Keratinocyte (primary cell): ENCODE data around the gene GDPD4. TPM values are rescaled to one million over a fixed set of nuclear protein-coding genes. Genes with fewer than 3 reads are reported as not detected.

Source experiments
- DNase-seq: peaks from one replicate; pipeline ENCODE4 v3.0.0-alpha.2; 2011; ENCODE audit warnings: low read depth, missing footprints, low spot score
- FAIRE-seq: peaks from 2 replicates; lab custom pipeline; 2011; peaks lifted over from hg19 to GRCh38; lab: Jason Lieb, UNC
- H2AFZ ChIP-seq: 2 replicates; pipeline ENCODE4 v1.6.0; 2012; ENCODE audit warnings: low read length, control low read depth, inconsistent platforms; ENCODE audit not compliant: control insufficient read depth
- H3K27ac ChIP-seq: 2 replicates; pipeline ENCODE4 v1.5.1; 2011; ENCODE audit warnings: low read length; ENCODE audit not compliant: control insufficient read depth, insufficient read depth
- H3K27me3 ChIP-seq: 3 replicates; pipeline ENCODE4 v1.6.0; 2011; ENCODE audit warnings: low read length; ENCODE audit not compliant: control insufficient read depth, insufficient read depth; ENCODE audit errors: extremely low read depth
- H3K36me3 ChIP-seq, 2 experiments: 2 replicates in 1 of 2; 3 replicates in 1 of 2; pipeline ENCODE4 v1.5.1; 2011; ENCODE audit warnings: low read length in 2 of 2, mild to moderate bottlenecking in 1 of 2; ENCODE audit not compliant: control insufficient read depth in 2 of 2, insufficient read depth in 2 of 2; ENCODE audit errors: extremely low read depth in 1 of 2
- H3K4me1 ChIP-seq: 3 replicates; pipeline ENCODE4 v1.5.1; 2011; ENCODE audit warnings: low read length; ENCODE audit not compliant: control insufficient read depth, insufficient read depth; ENCODE audit errors: extremely low read depth
- H3K4me2 ChIP-seq: 3 replicates; pipeline ENCODE4 v1.6.0; 2011; ENCODE audit warnings: low read depth, low read length; ENCODE audit not compliant: control insufficient read depth, insufficient read depth; ENCODE audit errors: extremely low read depth
- H3K4me3 ChIP-seq, 3 experiments: fragments of 200-600 bp in 1 of 3; sonication (generic) in 1 of 3; 2 replicates in 2 of 3; 3 replicates in 1 of 3; pipeline ENCODE4 v1.5.1; 2011 to 2016; ENCODE audit warnings: low read length in 3 of 3, mild to moderate bottlenecking in 3 of 3, control low read depth in 2 of 3, inconsistent platforms in 1 of 3, low read depth in 1 of 3, mixed read lengths in 1 of 3, mixed run types in 1 of 3, moderate library complexity in 1 of 3; ENCODE audit not compliant: control insufficient read depth in 2 of 3, insufficient read depth in 2 of 3; ENCODE audit errors: extremely low read depth in 1 of 3
- H3K79me2 ChIP-seq: 2 replicates; pipeline ENCODE4 v1.6.0; 2012; ENCODE audit warnings: low read length; ENCODE audit not compliant: control insufficient read depth, insufficient read depth
- H3K9ac ChIP-seq: 3 replicates; pipeline ENCODE4 v1.6.0; 2011; ENCODE audit warnings: low read length; ENCODE audit not compliant: control insufficient read depth, insufficient read depth; ENCODE audit errors: extremely low read depth
- H3K9me1 ChIP-seq: 3 replicates; pipeline ENCODE4 v1.6.0; 2011; ENCODE audit warnings: low read length; ENCODE audit not compliant: control insufficient read depth, insufficient read depth; ENCODE audit errors: extremely low read depth
- H3K9me3 ChIP-seq: 2 replicates; pipeline ENCODE4 v1.5.1; 2012; ENCODE audit warnings: low read depth, low read length; ENCODE audit not compliant: control insufficient read depth
- H4K20me1 ChIP-seq: 3 replicates; pipeline ENCODE4 v1.6.0; 2011; ENCODE audit warnings: low read length; ENCODE audit not compliant: control insufficient read depth, insufficient read depth; ENCODE audit errors: extremely low read depth
- EZH2 ChIP-seq: IDR thresholded peaks from one replicate; pipeline ENCODE4 v1.6.1; 2012; ENCODE audit warnings: inconsistent platforms, mild to moderate bottlenecking, low read length, moderate library complexity
- dilution Hi-C: fragments of 300-500 bp; cut with MboI; formaldehyde crosslinking; loops from one replicate; pipeline ENCODE4 v1.7.0; 2020; ENCODE audit warnings: low sequenced_read_pairs; ENCODE audit not compliant: extremely low pct_ligation_motif_present
- polyA plus RNA-seq, 5 experiments: library from polyadenylated mRNA; depleted of rRNA in 3 of 5; stranded (reverse) in 3 of 5; stranded (forward) in 1 of 5; unstranded in 1 of 5; fragments of >200 nt; gene quantifications; 1 replicate in 1 of 5; 2 replicates in 3 of 5; 3 replicates in 1 of 5; pipeline versions ENCODE4 v1.2.1 to v1.2.3, GENCODE V29; 2011 to 2012; ENCODE audit warnings: missing spikeins in 2 of 5, low read depth in 1 of 5, low replicate concordance in 1 of 5
- TF ChIP-seq, protein P1 (sequence below), 3 experiments: IDR thresholded peaks in 1 of 3; conservative IDR thresholded peaks in 1 of 3; optimal IDR thresholded peaks in 1 of 3; 2 replicates in 2 of 3; 3 replicates in 1 of 3; pipeline versions ENCODE3 to v1.5.1; 2011; ENCODE audit warnings: low read length in 3 of 3, mild to moderate bottlenecking in 3 of 3, moderate library complexity in 2 of 3, control low read depth in 1 of 3, inconsistent platforms in 1 of 3; ENCODE audit not compliant: insufficient read depth in 2 of 3; ENCODE audit errors: extremely low read depth in 1 of 3

Gene GDPD4
- polyA plus RNA-seq, 1 donor (not counting 4 experiments of a cell fraction or from before 2014, with no cell fraction given), result not detected

DNA sequence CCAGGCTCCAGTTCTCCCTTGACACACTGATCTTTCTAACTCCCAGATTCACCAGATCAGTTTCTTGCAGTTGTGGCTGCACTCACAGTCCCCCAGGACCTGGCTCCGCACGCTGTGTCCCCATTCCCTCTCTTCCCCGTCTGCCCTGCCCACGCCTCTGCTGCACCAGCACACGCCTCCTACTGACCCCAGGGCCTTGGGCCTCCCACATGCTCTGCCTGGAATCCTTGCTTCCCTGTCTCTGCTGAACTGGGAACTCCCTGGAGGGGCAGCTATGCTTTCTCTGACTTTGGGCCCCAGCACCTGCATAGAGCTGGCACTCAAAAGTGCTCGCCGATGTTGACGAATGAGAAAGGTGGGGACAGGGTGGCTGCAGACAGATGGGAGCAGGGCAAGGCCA is 104.5 kb downstream of the GDPD4 start:
- no peaks in the 10 kb centered on the region for H3K36me3 ChIP-seq
- no peaks in the 10 kb centered on the region for H3K79me2 ChIP-seq
- H3K27me3 ChIP-seq, result no peaks in the 10 kb centered on the region
- DNase-seq (no peak), FAIRE-seq (no peak)
- H3K27ac ChIP-seq, result no peak overlapping the region
- dilution Hi-C loops, result no loop called here
- no peaks in the 10 kb centered on the region for H4K20me1 ChIP-seq
- H3K4me2 ChIP-seq, result no peak overlapping the region
- TF ChIP-seq EZH2, result no peak
- TF ChIP-seq, protein P1, sequence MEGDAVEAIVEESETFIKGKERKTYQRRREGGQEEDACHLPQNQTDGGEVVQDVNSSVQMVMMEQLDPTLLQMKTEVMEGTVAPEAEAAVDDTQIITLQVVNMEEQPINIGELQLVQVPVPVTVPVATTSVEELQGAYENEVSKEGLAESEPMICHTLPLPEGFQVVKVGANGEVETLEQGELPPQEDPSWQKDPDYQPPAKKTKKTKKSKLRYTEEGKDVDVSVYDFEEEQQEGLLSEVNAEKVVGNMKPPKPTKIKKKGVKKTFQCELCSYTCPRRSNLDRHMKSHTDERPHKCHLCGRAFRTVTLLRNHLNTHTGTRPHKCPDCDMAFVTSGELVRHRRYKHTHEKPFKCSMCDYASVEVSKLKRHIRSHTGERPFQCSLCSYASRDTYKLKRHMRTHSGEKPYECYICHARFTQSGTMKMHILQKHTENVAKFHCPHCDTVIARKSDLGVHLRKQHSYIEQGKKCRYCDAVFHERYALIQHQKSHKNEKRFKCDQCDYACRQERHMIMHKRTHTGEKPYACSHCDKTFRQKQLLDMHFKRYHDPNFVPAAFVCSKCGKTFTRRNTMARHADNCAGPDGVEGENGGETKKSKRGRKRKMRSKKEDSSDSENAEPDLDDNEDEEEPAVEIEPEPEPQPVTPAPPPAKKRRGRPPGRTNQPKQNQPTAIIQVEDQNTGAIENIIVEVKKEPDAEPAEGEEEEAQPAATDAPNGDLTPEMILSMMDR (optimal IDR thresholded peaks at IDR 0.05 in 1 of 3, IDR thresholded peaks at IDR 0.05 in 1 of 3, conservative IDR thresholded peaks at IDR 0.05 in 1 of 3; ENCODE audit: extremely low read depth in 1 of 3, insufficient read depth in 2 of 3, low read length in 3 of 3), result no peak
- H3K9me3 ChIP-seq, result peaks cover 2% of the 10 kb centered on the region
- H3K9me1 ChIP-seq, result no peaks in the 10 kb centered on the region
- H3K4me1 ChIP-seq, result peaks cover 6% of the 10 kb centered on the region
- no peak overlapping the region for H3K9ac ChIP-seq
- no peak overlapping the region for H3K4me3 ChIP-seq
- H2AFZ ChIP-seq, result no peak overlapping the region

DNA sequence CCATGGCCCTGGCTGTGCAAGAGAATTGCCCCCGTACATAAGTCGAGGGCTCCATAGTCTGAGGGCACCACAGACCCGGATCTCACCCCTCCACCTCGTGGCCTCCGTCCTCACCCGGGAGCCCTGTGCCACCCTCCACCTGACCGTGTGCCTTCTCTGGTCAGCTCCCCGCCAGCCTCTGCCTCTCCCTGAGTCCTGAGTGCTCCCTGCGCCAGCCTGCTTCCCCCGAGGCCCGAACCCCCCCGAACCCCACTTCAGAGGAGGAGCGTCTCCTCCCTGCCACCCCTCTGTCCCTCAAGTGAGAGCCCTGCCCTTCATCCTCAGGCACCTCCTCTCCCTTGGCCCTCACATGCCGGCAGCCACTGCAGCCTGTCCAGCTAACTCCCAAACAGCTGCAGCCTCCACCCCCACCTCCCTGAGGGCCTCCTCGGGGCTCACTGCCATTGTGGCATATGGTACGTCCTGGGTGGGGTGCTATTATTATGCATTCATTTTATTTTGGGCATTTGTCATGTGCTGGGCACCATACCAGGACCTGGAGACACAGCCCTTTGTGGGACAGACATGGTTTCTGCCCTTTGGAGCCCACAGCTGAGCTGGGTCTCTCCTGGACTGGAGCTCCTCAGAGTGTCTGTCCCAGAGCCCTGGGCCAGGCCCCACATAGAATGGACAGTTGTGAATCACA is 106.3 kb downstream of the GDPD4 start:
- no peaks in the 10 kb centered on the region for H3K36me3 ChIP-seq
- no peaks in the 10 kb centered on the region for H3K79me2 ChIP-seq
- H3K9me3 ChIP-seq, result peaks cover 2% of the 10 kb centered on the region
- DNase-seq (no peak), FAIRE-seq (no peak)
- TF ChIP-seq, protein P1 (optimal IDR thresholded peaks at IDR 0.05 in 1 of 3, IDR thresholded peaks at IDR 0.05 in 1 of 3, conservative IDR thresholded peaks at IDR 0.05 in 1 of 3; ENCODE audit: extremely low read depth in 1 of 3, insufficient read depth in 2 of 3, low read length in 3 of 3), result no peak
- TF ChIP-seq EZH2, result no peak
- H3K4me2 ChIP-seq, result no peak overlapping the region
- no peak overlapping the region for H3K27ac ChIP-seq
- H3K9ac ChIP-seq, result no peak overlapping the region
- peaks cover 13% of the 10 kb centered on the region for H3K4me1 ChIP-seq
- dilution Hi-C loops, result no loop called here
- H3K9me1 ChIP-seq, result no peaks in the 10 kb centered on the region
- H3K4me3 ChIP-seq, result no peak overlapping the region
- H4K20me1 ChIP-seq, result no peaks in the 10 kb centered on the region
- H3K27me3 ChIP-seq, result no peaks in the 10 kb centered on the region
- no peak overlapping the region for H2AFZ ChIP-seq
